Measurements from ENCODE around the gene SMAD7. TPM values are rescaled to one million over a fixed set of nuclear protein-coding genes. Genes with fewer than 3 reads are reported as not detected.
"Not testable (repeated sequence)": the region's sequence is repeated elsewhere in the genome, so short reads cannot be mapped to it uniquely, and the experiment has no call there.

The SMAD7 gene
- total RNA-seq, 2 experiments from 2014 or later: 2.9 to 15.1 TPM

DNA sequence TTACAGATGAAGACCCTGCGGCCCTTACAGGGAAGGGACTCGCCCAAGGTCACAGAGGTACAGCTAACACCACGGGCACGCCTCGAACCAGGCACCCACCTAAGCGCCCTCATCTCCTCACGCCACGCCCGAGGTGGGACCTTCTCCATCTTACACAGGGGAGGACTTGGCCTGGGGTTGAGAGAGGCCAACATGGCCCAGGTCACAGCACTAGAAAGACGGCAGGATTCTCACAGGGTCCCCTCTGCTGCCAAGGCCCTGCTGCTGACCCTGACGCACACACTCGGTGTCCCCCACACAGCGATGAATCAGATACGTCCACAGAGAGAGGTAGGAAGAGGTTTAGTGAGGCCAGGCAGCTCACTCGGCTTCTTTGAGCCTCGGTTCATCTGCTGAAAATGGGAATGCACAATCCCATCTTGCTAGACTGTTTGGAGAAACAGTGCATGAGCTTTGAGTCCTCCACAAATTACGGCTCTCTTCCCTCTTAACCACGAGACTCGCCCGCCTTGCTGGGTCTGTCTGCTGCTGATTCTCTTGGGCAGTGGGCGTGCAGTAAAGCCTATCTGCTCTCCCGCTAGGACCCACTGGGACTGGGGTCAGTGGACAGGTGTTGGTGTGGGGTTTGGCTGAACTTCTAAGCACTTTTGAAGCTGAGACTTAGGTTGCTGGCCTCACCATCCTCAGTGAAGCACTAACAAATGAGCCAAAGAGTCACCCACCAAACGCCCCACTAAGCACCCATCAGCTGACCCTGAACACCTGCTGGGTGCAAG, 79.2 kb downstream of the SMAD7 start:
- Histone ChIP-seq H4K20me1 (ENCODE audit: insufficient read depth, low read length) (no peaks in the 10 kb centered on the region), H2AFZ (ENCODE audit: low read length) (no peak overlapping the region), H3K27ac (ENCODE audit: low read depth, low read length, poor library complexity, severe bottlenecking) (no peak overlapping the region), H3K4me2 (ENCODE audit: low read length) (no peak overlapping the region), H3K9me2 (ENCODE audit: insufficient read depth, low read length) (no peaks in the 10 kb centered on the region), H3K9me3 (ENCODE audit: low read length) (no peaks in the 10 kb centered on the region), H3K4me3 (ENCODE audit: low read depth, low read length, poor library complexity, severe bottlenecking) (no peak overlapping the region), H3K79me2 (ENCODE audit: insufficient read depth, low read depth, low read length) (no peaks in the 10 kb centered on the region), H3K4me1 (ENCODE audit: insufficient read depth, low read length, poor library complexity, severe bottlenecking) (peaks cover 21% of the 10 kb centered on the region), H3K36me3 (ENCODE audit: insufficient read depth, low read length) (no peaks in the 10 kb centered on the region)
- intact Hi-C loops (cut with micrococcal nuclease; ENCODE audit: unreplicated experiment): loop anchor here (2.0 kb wide), 1 partner anchor 77 kb away; no protein-coding TSS in a partner anchor
- ChIA-PET POLR2A (interaction anchor here (0.5 kb wide), 1 partner anchor 37 kb away, joined by 4 read pairs; no protein-coding TSS in a partner anchor), CTCF (ENCODE audit: unreplicated experiment) (no interaction called here)
- no peak for TF ChIP-seq EZH2phosphoT487 (IDR thresholded peaks at IDR 0.05; ENCODE audit: borderline replicate concordance, low read depth, low read length)
- TF ChIP-seq, protein P1, sequence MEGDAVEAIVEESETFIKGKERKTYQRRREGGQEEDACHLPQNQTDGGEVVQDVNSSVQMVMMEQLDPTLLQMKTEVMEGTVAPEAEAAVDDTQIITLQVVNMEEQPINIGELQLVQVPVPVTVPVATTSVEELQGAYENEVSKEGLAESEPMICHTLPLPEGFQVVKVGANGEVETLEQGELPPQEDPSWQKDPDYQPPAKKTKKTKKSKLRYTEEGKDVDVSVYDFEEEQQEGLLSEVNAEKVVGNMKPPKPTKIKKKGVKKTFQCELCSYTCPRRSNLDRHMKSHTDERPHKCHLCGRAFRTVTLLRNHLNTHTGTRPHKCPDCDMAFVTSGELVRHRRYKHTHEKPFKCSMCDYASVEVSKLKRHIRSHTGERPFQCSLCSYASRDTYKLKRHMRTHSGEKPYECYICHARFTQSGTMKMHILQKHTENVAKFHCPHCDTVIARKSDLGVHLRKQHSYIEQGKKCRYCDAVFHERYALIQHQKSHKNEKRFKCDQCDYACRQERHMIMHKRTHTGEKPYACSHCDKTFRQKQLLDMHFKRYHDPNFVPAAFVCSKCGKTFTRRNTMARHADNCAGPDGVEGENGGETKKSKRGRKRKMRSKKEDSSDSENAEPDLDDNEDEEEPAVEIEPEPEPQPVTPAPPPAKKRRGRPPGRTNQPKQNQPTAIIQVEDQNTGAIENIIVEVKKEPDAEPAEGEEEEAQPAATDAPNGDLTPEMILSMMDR (conservative IDR thresholded peaks at IDR 0.05; ENCODE audit: low read length): no peak
- no peak for DNase-seq (ENCODE audit: low spot score)
- no TSS peak for BruUV-seq (replicated peaks)

DNA sequence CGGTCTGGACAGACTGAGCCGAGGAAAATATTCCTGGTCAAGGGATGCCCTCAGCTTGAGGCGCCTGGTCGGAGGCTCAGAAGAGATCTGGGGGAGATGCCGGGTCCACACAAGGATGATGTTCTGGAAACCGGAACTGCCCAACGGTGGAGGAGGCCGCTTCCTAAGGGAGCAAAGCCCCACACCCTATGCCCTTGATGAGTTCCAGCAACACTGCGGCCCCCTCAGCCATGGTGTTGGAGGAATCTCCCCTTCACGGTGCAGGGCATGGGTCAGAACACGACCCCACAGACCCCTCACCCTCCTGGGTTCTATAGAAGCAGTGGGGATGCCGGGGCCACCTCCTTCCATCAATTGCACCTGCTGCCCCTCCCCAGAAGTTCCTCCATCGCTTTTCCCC, 79.8 kb downstream of the SMAD7 start:
- DNase-seq (ENCODE audit: low spot score); BruUV-seq (replicated peaks); H3K4me2 ChIP-seq (ENCODE audit: low read length); H4K20me1 ChIP-seq (ENCODE audit: insufficient read depth, low read length); H3K79me2 ChIP-seq (ENCODE audit: insufficient read depth, low read depth, low read length); H2AFZ ChIP-seq (ENCODE audit: low read length); CTCF ChIA-PET (ENCODE audit: unreplicated experiment); H3K9me2 ChIP-seq (ENCODE audit: insufficient read depth, low read length); H3K36me3 ChIP-seq (ENCODE audit: insufficient read depth, low read length); POLR2A ChIA-PET; H3K27ac ChIP-seq (ENCODE audit: low read depth, low read length, poor library complexity, severe bottlenecking); intact Hi-C loops (cut with micrococcal nuclease; ENCODE audit: unreplicated experiment); H3K9me3 ChIP-seq (ENCODE audit: low read length); H3K4me3 ChIP-seq (ENCODE audit: low read depth, low read length, poor library complexity, severe bottlenecking): not testable (repeated sequence)
- peaks cover 21% of the 10 kb centered on the region for H3K4me1 ChIP-seq (ENCODE audit: insufficient read depth, low read length, poor library complexity, severe bottlenecking)

Data from OCI-LY7 (cell line).